Ovary (tissue), 3 donors: Measurements from ENCODE around the gene FCRL4.

ENCODE experiments used
- CTCF ChIP-seq, 3 donors: fragments of 450-650 bp in 2 of 3; fragments of 200-600 bp in 1 of 3; IDR thresholded peaks; one replicate each; pipeline versions ENCODE4 v1.5.1 to v1.8.0; 2016 to 2022; ENCODE audit warnings: antibody characterized with exemption in 3 of 3, mild to moderate bottlenecking in 1 of 3
- EP300 ChIP-seq: sonication (generic); formaldehyde crosslinking; IDR thresholded peaks from one replicate; pipeline ENCODE4 v1.6.1; 2017; ENCODE audit warnings: antibody characterized with exemption
- POLR2A ChIP-seq: fragments of 450-650 bp; IDR thresholded peaks from one replicate; pipeline ENCODE4 v1.6.1; 2017; ENCODE audit warnings: antibody characterized with exemption, mild to moderate bottlenecking, moderate library complexity
- donor health status: DM: no; HTN: no; CAD: no.

- TF ChIP-seq CTCF (IDR thresholded peaks at IDR 0.05) (no peak), EP300 (no peak), POLR2A (no peak)
These were observed 24.6 kb upstream of the FCRL4 start for GRCh38 chr1:157622471-157622870.
